HepG2 (cell line): ENCODE results near the gene SLC25A25.

Source experiments
- ARID2 ChIP-seq: sonication (generic); formaldehyde crosslinking; IDR thresholded peaks from 2 replicates; pipeline ENCODE4 v1.8.1; 2022; ENCODE audit warnings: mild to moderate bottlenecking, missing genetic modification reagents, borderline replicate concordance
- BRCA1 ChIP-seq: sonication (generic); formaldehyde crosslinking; IDR thresholded peaks from 2 replicates; pipeline ENCODE4 v1.4.0; 2020; ENCODE audit warnings: missing genetic modification reagents
- CTCF ChIP-seq: sonication (generic); formaldehyde crosslinking; IDR thresholded peaks from 2 replicates; pipeline ENCODE4 v1.5.0; 2020; ENCODE audit warnings: mild to moderate bottlenecking, missing genetic modification reagents, moderate library complexity
- HDAC1 ChIP-seq: sonication (generic); formaldehyde crosslinking; IDR thresholded peaks from 2 replicates; pipeline ENCODE4 v1.5.1; 2020; ENCODE audit warnings: mild to moderate bottlenecking, missing genetic modification reagents
- NR2C2 ChIP-seq: sonication (generic); formaldehyde crosslinking; IDR thresholded peaks from 2 replicates; pipeline ENCODE4 v1.4.0; 2020; ENCODE audit warnings: missing genetic modification reagents, mild to moderate bottlenecking, moderate library complexity, borderline replicate concordance
- RBM39 ChIP-seq: fragments of 200-400 bp; formaldehyde crosslinking; IDR thresholded peaks from one replicate; pipeline ENCODE4 v1.6.1; 2018; ENCODE audit warnings: antibody characterized with exemption, mild to moderate bottlenecking, low read depth, low read length; ENCODE audit not compliant: poor library complexity, severe bottlenecking
- SMC3 ChIP-seq: IDR thresholded peaks from 2 replicates; pipeline ENCODE4 v1.6.1; 2011; ENCODE audit warnings: low read length, improper control_type of control experiment
- TCF7L2 ChIP-seq: IDR thresholded peaks from 2 replicates; pipeline ENCODE4 v1.6.1; 2011; ENCODE audit warnings: mild to moderate bottlenecking, low read depth, low read length, moderate library complexity
- XRCC5 ChIP-seq: fragments of 200-400 bp; formaldehyde crosslinking; optimal IDR thresholded peaks from 2 replicates; pipeline ENCODE3; 2017; ENCODE audit warnings: mild to moderate bottlenecking, low read length
- ZNF567 ChIP-seq: sonication (generic); formaldehyde crosslinking; IDR thresholded peaks from 2 replicates; pipeline ENCODE4 v1.8.1; 2023; ENCODE audit warnings: mild to moderate bottlenecking, missing genetic modification reagents, borderline replicate concordance

- TF ChIP-seq NR2C2 (CRISPR knock-in tag) (no peak), BRCA1 (CRISPR knock-in tag) (no peak), RBM39 (no peak), HDAC1 (CRISPR knock-in tag) (no peak), SMC3 (no peak), ARID2 (no peak), CTCF (CRISPR knock-in tag) (peak; percentile 70), XRCC5 (no peak), ZNF567 (no peak), TCF7L2 (no peak)
These were observed 75.7 kb downstream of the SLC25A25 start for GRCh38 chr9:128143525-128144238.
